ENCODE data around the gene ZC3H7B. TPM values are rescaled to one million over a fixed set of nuclear protein-coding genes. Genes with fewer than 3 reads are reported as not detected.
"Not testable (repeated sequence)": the region's sequence is repeated elsewhere in the genome, so short reads cannot be mapped to it uniquely, and the experiment has no call there.

ZC3H7B gene
- total RNA-seq (10 to 100 TPM; 58.9 to 59.9 TPM), polyA plus RNA-seq (1.5 TPM)

GRCh38 chr22:41301085-41302020 lies at the start of gene ZC3H7B:
Gene ZC3H7B, plus strand, starts transcription at chr22:41301525. Its CDS starts 19,136 bp downstream, at chr22:41320661.
- POLR2A ChIA-PET = interaction anchor here (0.5 to 2.9 kb wide), 8 partner anchors 11 to 445 kb away, joined by 3 to 30 read pairs (median 3); partner anchors contain the start of genes ACO2, PHF5A, PMM1 and RANGAP1
- H3K36me3 ChIP-seq (ENCODE audit: insufficient read depth, low read length) = no peaks in the 10 kb centered on the region
- peak within 1 kb of the TSS; percentile 59 for H3K4me3 ChIP-seq (ENCODE audit: low read length)
- H3K27me3 ChIP-seq (ENCODE audit: insufficient read depth, low read length, poor library complexity, severe bottlenecking) = no peaks in the 10 kb centered on the region
- peak; percentile 78 to 89 (median 81) for DNase-seq
- H3K9me3 ChIP-seq (ENCODE audit: low read length) = no peaks in the 10 kb centered on the region
- H3K9me3 Mint-ChIP-seq = no peaks in the 10 kb centered on the region
- H3K4me3 Mint-ChIP-seq = peak within 1 kb of the TSS; percentile 83 to 95 (median 90)
- H3K27me3 Mint-ChIP-seq = no peaks in the 10 kb centered on the region
- CTCF ChIA-PET = interaction anchor here (0.7 to 1.8 kb wide), 14 partner anchors 9 to 379 kb away, joined by 3 to 7 read pairs (median 4); partner anchors contain the start of genes RANGAP1, RBX1 and TEF
- H3K27ac Mint-ChIP-seq = peak within 1 kb of the TSS; percentile 72 to 98 (median 93)
- peaks cover 0 to 8% (median 0%) of the 10 kb centered on the region in 3 donors for H3K36me3 Mint-ChIP-seq
- H3K4me1 ChIP-seq (ENCODE audit: insufficient read depth, low read length) = peaks cover 16% of the 10 kb centered on the region
- peak within 1 kb of the TSS; percentile 81 for H3K27ac ChIP-seq (ENCODE audit: low read depth, low read length)
- peaks cover 26 to 36% (median 31%) of the 10 kb centered on the region in 3 donors for H3K4me1 Mint-ChIP-seq

- Mint-ChIP-seq H3K9me3 (no peaks in the 10 kb centered on the region), H3K27me3 (no peaks in the 10 kb centered on the region), H3K27ac (no peak overlapping the region), H3K36me3 (peaks cover 4 to 91% (median 8%) of the 10 kb centered on the region in 3 donors), H3K4me1 (no peaks in the 10 kb centered on the region), H3K4me3 (no peak overlapping the region)
- Histone ChIP-seq H3K4me3 (ENCODE audit: low read length) (no peak overlapping the region), H3K9me3 (ENCODE audit: low read length) (no peaks in the 10 kb centered on the region), H3K27me3 (ENCODE audit: insufficient read depth, low read length, poor library complexity, severe bottlenecking) (no peaks in the 10 kb centered on the region), H3K27ac (ENCODE audit: low read depth, low read length) (no peak overlapping the region), H3K36me3 (ENCODE audit: insufficient read depth, low read length) (peaks cover 51% of the 10 kb centered on the region), H3K4me1 (ENCODE audit: insufficient read depth, low read length) (no peaks in the 10 kb centered on the region)
- POLR2A ChIA-PET = no interaction called here
- DNase-seq = no peak
- CTCF ChIA-PET = interaction anchor here (0.9 kb wide), 1 partner anchor 10 kb away, joined by 4 read pairs; no protein-coding TSS in a partner anchor
Observed at GRCh38 chr22:41252365-41252764, 49.0 kb upstream of the ZC3H7B start.

GRCh38 chr22:41254230-41254629 lies 47.1 kb upstream of the ZC3H7B start:
- Histone ChIP-seq H3K27me3 (ENCODE audit: insufficient read depth, low read length, poor library complexity, severe bottlenecking) (no peaks in the 10 kb centered on the region), H3K36me3 (ENCODE audit: insufficient read depth, low read length) (peaks cover 63% of the 10 kb centered on the region), H3K9me3 (ENCODE audit: low read length) (no peaks in the 10 kb centered on the region), H3K4me1 (ENCODE audit: insufficient read depth, low read length) (no peaks in the 10 kb centered on the region), H3K4me3 (ENCODE audit: low read length) (no peak overlapping the region), H3K27ac (ENCODE audit: low read depth, low read length) (no peak overlapping the region)
- Mint-ChIP-seq H3K9me3 (no peaks in the 10 kb centered on the region), H3K27ac (peak overlapping the region in 2 of 8 donors; percentile 2 to 43), H3K4me3 (no peak overlapping the region), H3K4me1 (no peaks in the 10 kb centered on the region), H3K36me3 (peaks cover 4 to 94% (median 5%) of the 10 kb centered on the region in 3 donors), H3K27me3 (no peaks in the 10 kb centered on the region)
- DNase-seq = no peak
- POLR2A ChIA-PET = interaction anchor here (0.7 kb wide), 1 partner anchor 91 kb away, joined by 4 read pairs; no protein-coding TSS in a partner anchor
- CTCF ChIA-PET = interaction anchor here (1.6 kb wide), 1 partner anchor 17 kb away, joined by 5 read pairs; no protein-coding TSS in a partner anchor

GRCh38 chr22:41256254-41257253 lies 44.8 kb upstream of the ZC3H7B start:
- Mint-ChIP-seq H3K4me1 (no peaks in the 10 kb centered on the region), H3K4me3 (no peak overlapping the region), H3K27ac (peak overlapping the region in 1 of 8 donors; percentile 63), H3K27me3 (no peaks in the 10 kb centered on the region), H3K36me3 (peaks cover 4 to 93% (median 5%) of the 10 kb centered on the region in 3 donors), H3K9me3 (no peaks in the 10 kb centered on the region)
- ChIA-PET CTCF (interaction anchor here (2.6 kb wide), 1 partner anchor 19 kb away, joined by 9 read pairs; no protein-coding TSS in a partner anchor), POLR2A (no interaction called here)
- Histone ChIP-seq H3K4me1 (ENCODE audit: insufficient read depth, low read length) (no peaks in the 10 kb centered on the region), H3K36me3 (ENCODE audit: insufficient read depth, low read length) (peaks cover 55% of the 10 kb centered on the region), H3K27me3 (ENCODE audit: insufficient read depth, low read length, poor library complexity, severe bottlenecking) (no peaks in the 10 kb centered on the region), H3K27ac (ENCODE audit: low read depth, low read length) (no peak overlapping the region), H3K4me3 (ENCODE audit: low read length) (no peak overlapping the region), H3K9me3 (ENCODE audit: low read length) (no peaks in the 10 kb centered on the region)
- no peak for DNase-seq

- DNase-seq = no peak
- H3K4me1 Mint-ChIP-seq = no peaks in the 10 kb centered on the region
- H3K4me3 Mint-ChIP-seq = no peak overlapping the region
- no peaks in the 10 kb centered on the region for H3K9me3 ChIP-seq (ENCODE audit: low read length)
- no peaks in the 10 kb centered on the region for H3K4me1 ChIP-seq (ENCODE audit: insufficient read depth, low read length)
- POLR2A ChIA-PET = no interaction called here
- no peaks in the 10 kb centered on the region for H3K27me3 Mint-ChIP-seq
- H3K27me3 ChIP-seq (ENCODE audit: insufficient read depth, low read length, poor library complexity, severe bottlenecking) = no peaks in the 10 kb centered on the region
- H3K36me3 Mint-ChIP-seq = peaks cover 3 to 94% (median 4%) of the 10 kb centered on the region in 3 donors
- CTCF ChIA-PET = interaction anchor here (2.6 kb wide), 1 partner anchor 20 kb away, joined by 9 read pairs; no protein-coding TSS in a partner anchor
- H3K27ac ChIP-seq (ENCODE audit: low read depth, low read length) = no peak overlapping the region
- peak overlapping the region in 1 of 8 donors; percentile 64 for H3K27ac Mint-ChIP-seq
- H3K9me3 Mint-ChIP-seq = no peaks in the 10 kb centered on the region
- H3K36me3 ChIP-seq (ENCODE audit: insufficient read depth, low read length) = peaks cover 66% of the 10 kb centered on the region
- no peak overlapping the region for H3K4me3 ChIP-seq (ENCODE audit: low read length)
Observed at GRCh38 chr22:41257696-41258095, 43.6 kb upstream of the ZC3H7B start.

GRCh38 chr22:41259756-41260155 lies 41.6 kb upstream of the ZC3H7B start:
- not testable (repeated sequence) for H3K9me3 ChIP-seq (ENCODE audit: low read length); H3K4me1 Mint-ChIP-seq; DNase-seq; H3K9me3 Mint-ChIP-seq; H3K27me3 ChIP-seq (ENCODE audit: insufficient read depth, low read length, poor library complexity, severe bottlenecking); H3K27ac ChIP-seq (ENCODE audit: low read depth, low read length); H3K4me3 Mint-ChIP-seq; H3K4me3 ChIP-seq (ENCODE audit: low read length); H3K4me1 ChIP-seq (ENCODE audit: insufficient read depth, low read length); H3K27me3 Mint-ChIP-seq; H3K27ac Mint-ChIP-seq
- ChIA-PET CTCF (interaction anchor here (0.6 kb wide), 1 partner anchor 11 kb away, joined by 3 read pairs; no protein-coding TSS in a partner anchor), POLR2A (interaction anchor here (0.7 kb wide), 1 partner anchor 17 kb away, joined by 6 read pairs; no protein-coding TSS in a partner anchor)
- peaks cover 68% of the 10 kb centered on the region for H3K36me3 ChIP-seq (ENCODE audit: insufficient read depth, low read length)
- peaks cover 0 to 95% (median 3%) of the 10 kb centered on the region in 3 donors for H3K36me3 Mint-ChIP-seq

GRCh38 chr22:41260871-41261270 lies 40.5 kb upstream of the ZC3H7B start:
- Mint-ChIP-seq H3K36me3 (peaks cover 0 to 94% (median 5%) of the 10 kb centered on the region in 3 donors), H3K4me1 (no peaks in the 10 kb centered on the region), H3K9me3 (no peaks in the 10 kb centered on the region), H3K27ac (peak overlapping the region in 1 of 8 donors; percentile 82), H3K27me3 (no peaks in the 10 kb centered on the region), H3K4me3 (no peak overlapping the region)
- H3K27ac ChIP-seq (ENCODE audit: low read depth, low read length) = no peak overlapping the region
- no peaks in the 10 kb centered on the region for H3K27me3 ChIP-seq (ENCODE audit: insufficient read depth, low read length, poor library complexity, severe bottlenecking)
- H3K9me3 ChIP-seq (ENCODE audit: low read length) = no peaks in the 10 kb centered on the region
- CTCF ChIA-PET = no interaction called here
- POLR2A ChIA-PET = no interaction called here
- H3K4me1 ChIP-seq (ENCODE audit: insufficient read depth, low read length) = no peaks in the 10 kb centered on the region
- H3K4me3 ChIP-seq (ENCODE audit: low read length) = no peak overlapping the region
- H3K36me3 ChIP-seq (ENCODE audit: insufficient read depth, low read length) = peaks cover 77% of the 10 kb centered on the region
- no peak for DNase-seq
